ENCODE results near the gene FOXN4. TPM values are rescaled to one million over a fixed set of nuclear protein-coding genes. Genes with fewer than 3 reads are reported as not detected.

The FOXN4 gene
- total RNA-seq, 2 donors from 2014 or later: 0.27 to 4.8 TPM

GRCh38 chr12:109264943-109265650 is 44.0 kb downstream of the FOXN4 start:
- no peak for DNase-seq (ENCODE audit: low spot score)
- WGBS: 92% methylated on average over 20 of the region's 27 CpGs
- H3K4me3 ChIP-seq: no peak overlapping the region
- intact Hi-C loops (cut with DNase I): loop anchor here (5.0 kb wide), 1 partner anchor 122 kb away; no protein-coding TSS in a partner anchor
- no peaks in the 10 kb centered on the region for H3K27me3 ChIP-seq (replicated peaks; ENCODE audit: insufficient read depth)
- no peaks in the 10 kb centered on the region for H3K4me1 ChIP-seq (replicated peaks)
- H3K9me3 ChIP-seq: no peaks in the 10 kb centered on the region
- TF ChIP-seq POLR2AphosphoS5 (IDR thresholded peaks at IDR 0.05) (no peak), CTCF (IDR thresholded peaks at IDR 0.05) (no peak), POLR2A (IDR thresholded peaks at IDR 0.05) (no peak)
- H3K36me3 ChIP-seq: peaks cover 0 to 7% of the 10 kb centered on the region in 2 donors
- peak overlapping the region in 1 of 2 donors; percentile 54 for H3K27ac ChIP-seq

- DNase-seq (ENCODE audit: low spot score): peak; percentile 62
- Histone ChIP-seq H3K27me3 (replicated peaks; ENCODE audit: insufficient read depth) (no peaks in the 10 kb centered on the region), H3K27ac (peak overlapping the region in 1 of 2 donors; percentile 54), H3K4me3 (no peak overlapping the region), H3K36me3 (peaks cover 0 to 7% of the 10 kb centered on the region in 2 donors), H3K9me3 (no peaks in the 10 kb centered on the region), H3K4me1 (replicated peaks) (no peaks in the 10 kb centered on the region)
- intact Hi-C loops (cut with DNase I): no loop called here
- WGBS: 44% methylated on average over 23 of the region's 23 CpGs
- no peak for TF ChIP-seq POLR2AphosphoS5 (IDR thresholded peaks at IDR 0.05)
- no peak for TF ChIP-seq POLR2A (IDR thresholded peaks at IDR 0.05)
- TF ChIP-seq CTCF (IDR thresholded peaks at IDR 0.05): peak; percentile 48 to 81 (median 78)
Measured at GRCh38 chr12:109264095-109264942, 44.8 kb downstream of the FOXN4 start.

DNA sequence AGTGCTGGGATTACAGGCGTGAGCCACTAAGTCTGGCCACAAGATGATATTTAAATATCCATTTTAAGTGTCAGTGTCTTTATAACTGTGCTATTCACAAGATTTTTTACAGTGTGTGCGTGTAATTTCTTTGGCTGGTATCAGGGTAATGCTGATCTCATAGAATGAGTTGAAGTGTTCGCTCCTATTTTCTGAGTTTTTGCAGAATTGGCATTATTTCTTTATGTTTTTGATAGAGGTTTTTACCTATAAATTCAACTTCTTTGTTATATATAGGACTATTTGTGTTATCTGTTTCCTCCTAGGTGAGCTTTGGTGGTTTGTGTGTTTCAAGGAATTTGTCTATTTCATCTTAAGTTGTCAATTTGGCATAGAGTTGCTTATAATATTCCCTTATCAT is 45.6 kb downstream of the FOXN4 start:
- DNase-seq (ENCODE audit: low spot score): no peak
- peaks cover 0 to 7% of the 10 kb centered on the region in 2 donors for H3K36me3 ChIP-seq
- no peaks in the 10 kb centered on the region for H3K9me3 ChIP-seq
- H3K4me3 ChIP-seq: no peak overlapping the region
- H3K27me3 ChIP-seq (replicated peaks; ENCODE audit: insufficient read depth): no peaks in the 10 kb centered on the region
- intact Hi-C loops (cut with DNase I): no loop called here
- 100% methylated on average over 3 of the region's 3 CpGs for WGBS
- no peaks in the 10 kb centered on the region for H3K4me1 ChIP-seq (replicated peaks)
- no peak for TF ChIP-seq POLR2AphosphoS5 (IDR thresholded peaks at IDR 0.05)
- TF ChIP-seq POLR2A (IDR thresholded peaks at IDR 0.05): no peak
- no peak for TF ChIP-seq CTCF (IDR thresholded peaks at IDR 0.05)
- no peak overlapping the region for H3K27ac ChIP-seq

DNA sequence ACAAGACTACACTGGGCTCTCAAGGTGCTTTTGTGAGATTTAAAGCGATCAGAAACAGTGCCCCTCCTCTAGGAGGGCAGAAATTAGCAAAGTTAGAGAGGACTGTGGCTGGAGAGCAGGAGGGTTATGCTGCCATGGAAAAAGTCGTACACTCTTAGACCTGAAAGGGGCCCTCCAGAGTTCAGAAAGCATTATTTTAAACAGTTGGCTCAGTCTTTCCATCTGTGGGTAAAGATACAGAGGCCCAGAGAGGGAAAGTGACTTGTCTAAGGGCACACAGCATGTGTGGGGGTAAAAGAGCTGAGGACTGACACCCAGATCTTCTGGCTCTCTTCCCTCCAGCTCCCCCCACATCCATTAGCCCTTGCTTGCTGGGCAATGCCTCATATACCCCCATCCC is 47.1 kb downstream of the FOXN4 start:
- Histone ChIP-seq H3K27ac (no peak overlapping the region), H3K4me3 (no peak overlapping the region), H3K9me3 (no peaks in the 10 kb centered on the region), H3K27me3 (replicated peaks; ENCODE audit: insufficient read depth) (no peaks in the 10 kb centered on the region), H3K4me1 (replicated peaks) (no peaks in the 10 kb centered on the region), H3K36me3 (peaks cover 0 to 7% of the 10 kb centered on the region in 2 donors)
- WGBS: 98% methylated on average over 2 of the region's 2 CpGs
- TF ChIP-seq POLR2A (IDR thresholded peaks at IDR 0.05) (no peak), CTCF (IDR thresholded peaks at IDR 0.05) (no peak), POLR2AphosphoS5 (IDR thresholded peaks at IDR 0.05) (no peak)
- intact Hi-C loops (cut with DNase I): no loop called here
- DNase-seq (ENCODE audit: low spot score): no peak
